Kidney (tissue), 14 donors: Measurements from ENCODE around the gene ABCC3. TPM values are rescaled to one million over a fixed set of nuclear protein-coding genes. Genes with fewer than 3 reads are reported as not detected.

Source experiments
- DNase-seq, 5 donors: peaks; one replicate each; pipeline ENCODE4 v3.0.0-alpha.2; 2013 to 2020
- FAIRE-seq: peaks from 2 replicates; lab custom pipeline; 2012; peaks lifted over from hg19 to GRCh38; lab: Jason Lieb, UNC
- H3K27ac ChIP-seq, 2 donors: one replicate each; pipeline ENCODE4 v1.7.0; 2013; ENCODE audit warnings: low read depth in 2 of 2, low read length in 2 of 2, inconsistent platforms in 1 of 2
- H3K27me3 ChIP-seq: one replicate; pipeline ENCODE4 v1.7.1; 2013; ENCODE audit warnings: low read length, inconsistent platforms; ENCODE audit not compliant: control insufficient read depth, insufficient read depth
- H3K36me3 ChIP-seq, 3 donors: one replicate each; pipeline versions ENCODE4 v1.7.0 to v1.7.1; 2013; ENCODE audit warnings: low read length in 3 of 3, control low read depth in 1 of 3, inconsistent platforms in 1 of 3; ENCODE audit not compliant: insufficient read depth in 3 of 3, control insufficient read depth in 2 of 3
- H3K4me1 ChIP-seq, 3 donors: one replicate each; pipeline versions ENCODE4 v1.7.0 to v1.7.1; 2013; ENCODE audit warnings: low read length in 3 of 3, inconsistent platforms in 1 of 3, low read depth in 1 of 3; ENCODE audit not compliant: control insufficient read depth in 2 of 3, insufficient read depth in 2 of 3
- H3K4me3 ChIP-seq, 3 donors: one replicate each; pipeline versions ENCODE4 v1.7.0 to v1.8.1; 2013; ENCODE audit warnings: low read length in 3 of 3, control low read depth in 1 of 3, inconsistent platforms in 1 of 3
- H3K9ac ChIP-seq, 3 donors: one replicate each; pipeline versions ENCODE4 v1.7.0 to v1.7.1; 2013; ENCODE audit warnings: low read length in 3 of 3, control low read depth in 1 of 3, inconsistent platforms in 1 of 3
- H3K9me3 ChIP-seq, 3 donors: one replicate each; pipeline versions ENCODE4 v1.7.0 to v1.7.1; 2013; ENCODE audit warnings: low read length in 3 of 3, control low read depth in 1 of 3, inconsistent platforms in 1 of 3; ENCODE audit not compliant: control insufficient read depth in 2 of 3, insufficient read depth in 1 of 3
- CTCF ChIP-seq: IDR thresholded peaks from 3 replicates; pipeline ENCODE4 v1.5.1; 2012; ENCODE audit warnings: mild to moderate bottlenecking, moderate library complexity, borderline replicate concordance; ENCODE audit not compliant: insufficient read depth; ENCODE audit errors: extremely low read depth
- intact Hi-C: fragments of 100-400 bp; cut with DNase I; formaldehyde crosslinking; loops from one replicate; pipeline ENCODE4 v1.11.1; 2022
- polyA plus RNA-seq: library from polyadenylated mRNA; stranded (reverse); fragments of 350-450 nt; fragmentation: Illumina TruSeq; extraction: RNeasy Lipid Tissue Mini Kit (QIAGEN cat#74804); gene quantifications from one replicate; pipeline ENCODE4 v1.2.3, GENCODE V29; 2014; ENCODE audit warnings: low read depth, low replicate concordance; ENCODE audit not compliant: insufficient read depth
- total RNA-seq: library from RNA; stranded (reverse); fragmentation: NEBNext Ultra II Directional; extraction: Animal tissue kit (Norgen Biotek cat#: 25700); gene quantifications from one replicate; pipeline ENCODE4 v1.2.1, GENCODE V29; 2021
- donor health status: control.
- donor health status: control.
- donor health status: control.
- donor health status: control.
- donor health status: control.
- donor health status: DM: yes; HTN: yes; CAD: no.
- donor health status: Normal renal cell carcinoma (clear cell type).

ABCC3 gene
- total and polyA plus RNA-seq, 2 donors from 2014 or later, result 9.3 to 156 TPM

- H3K27me3 ChIP-seq, result no peaks in the 10 kb centered on the region
- peaks cover 4 to 10% (median 8%) of the 10 kb centered on the region in 3 donors for H3K36me3 ChIP-seq
- intact Hi-C loops, result no loop called here
- H3K4me3 ChIP-seq, result no peak overlapping the region
- peaks cover 10 to 49% (median 44%) of the 10 kb centered on the region in 3 donors for H3K4me1 ChIP-seq
- DNase-seq (no peak), FAIRE-seq (no peak)
- no peak overlapping the region for H3K9ac ChIP-seq
- H3K27ac ChIP-seq, result peak overlapping the region in 1 of 2 donors; percentile 59
- no peak for TF ChIP-seq CTCF
- no peaks in the 10 kb centered on the region for H3K9me3 ChIP-seq
Measured at GRCh38 chr17:50690887-50691549, 56.3 kb downstream of the ABCC3 start.

GRCh38 chr17:50691550-50692447 is 57.1 kb downstream of the ABCC3 start:
- FAIRE-seq (no peak), DNase-seq (no peak)
- H3K9me3 ChIP-seq, result no peaks in the 10 kb centered on the region
- H3K4me3 ChIP-seq, result no peak overlapping the region
- H3K9ac ChIP-seq, result no peak overlapping the region
- H3K36me3 ChIP-seq, result peaks cover 11 to 16% (median 14%) of the 10 kb centered on the region in 3 donors
- no peaks in the 10 kb centered on the region for H3K27me3 ChIP-seq
- peaks cover 11 to 49% (median 44%) of the 10 kb centered on the region in 3 donors for H3K4me1 ChIP-seq
- intact Hi-C loops, result no loop called here
- TF ChIP-seq CTCF, result no peak
- peak overlapping the region; percentile 28 to 59 for H3K27ac ChIP-seq

GRCh38 chr17:50692448-50693035 is 57.9 kb downstream of the ABCC3 start:
- intact Hi-C loops, result no loop called here
- no peaks in the 10 kb centered on the region for H3K9me3 ChIP-seq
- H3K36me3 ChIP-seq, result peaks cover 14 to 16% (median 16%) of the 10 kb centered on the region in 3 donors
- H3K4me1 ChIP-seq, result peaks cover 16 to 56% (median 47%) of the 10 kb centered on the region in 3 donors
- TF ChIP-seq CTCF, result no peak
- H3K4me3 ChIP-seq, result no peak overlapping the region
- peak overlapping the region in 1 of 3 donors; percentile 15 for H3K9ac ChIP-seq
- DNase-seq, result no peak
- peak overlapping the region; percentile 26 to 59 for H3K27ac ChIP-seq
- no peak for FAIRE-seq
- no peaks in the 10 kb centered on the region for H3K27me3 ChIP-seq
